Natural killer cell (primary cell): Measurements from ENCODE around the gene KLRF2. TPM values are rescaled to one million over a fixed set of nuclear protein-coding genes. Genes with fewer than 3 reads are reported as not detected.

Experiments
- ATAC-seq, 3 donors: fragments of 150-1000 bp in 2 of 3; fragments of 200-7000 bp in 1 of 3; cut with Tn5 transposase; 1 replicate in 1 of 3; 2 replicates in 2 of 3; pipeline ENCODE4 v1.10.0; 2021; ENCODE audit warnings: mild to moderate bottlenecking in 2 of 3, moderate library complexity in 2 of 3
- DNase-seq, 2 donors: peaks; one replicate each; pipeline versions ENCODE4 v3.0.0 to v3.0.0-alpha.2; 2013 to 2021; ENCODE audit warnings: mixed read lengths in 1 of 2
- H3K27ac ChIP-seq: one replicate; pipeline ENCODE4 v1.5.1; 2013; ENCODE audit warnings: mild to moderate bottlenecking, low read length
- H3K27me3 ChIP-seq: one replicate; pipeline ENCODE4 v1.6.1; 2013; ENCODE audit warnings: low read length; ENCODE audit not compliant: control insufficient read depth, insufficient read depth
- H3K36me3 ChIP-seq: one replicate; pipeline ENCODE4 v1.6.1; 2013; ENCODE audit warnings: low read length; ENCODE audit not compliant: control insufficient read depth, insufficient read depth
- H3K4me1 ChIP-seq: one replicate; pipeline ENCODE4 v1.6.1; 2013; ENCODE audit warnings: low read length; ENCODE audit not compliant: control insufficient read depth, insufficient read depth
- H3K4me3 ChIP-seq: one replicate; pipeline ENCODE4 v1.5.1; 2013; ENCODE audit warnings: low read length
- H3K9me3 ChIP-seq: one replicate; pipeline ENCODE4 v1.6.1; 2013; ENCODE audit warnings: low read length; ENCODE audit not compliant: control insufficient read depth, insufficient read depth
- H3K27ac Mint-ChIP-seq, 2 donors: one replicate each; pipeline ENCODE4 v1.8.0; 2022; ENCODE audit warnings: mild to moderate bottlenecking in 2 of 2, mixed read lengths in 2 of 2, moderate library complexity in 1 of 2
- H3K27me3 Mint-ChIP-seq, 2 donors: one replicate each; pipeline ENCODE4 v1.8.0; 2022; ENCODE audit warnings: low read depth in 2 of 2, mixed read lengths in 2 of 2
- H3K36me3 Mint-ChIP-seq: one replicate; pipeline ENCODE4 v1.8.0; 2022; ENCODE audit warnings: mixed read lengths
- H3K4me1 Mint-ChIP-seq, 2 donors: one replicate each; pipeline ENCODE4 v1.8.0; 2022; ENCODE audit warnings: mixed read lengths in 2 of 2
- H3K4me3 Mint-ChIP-seq: one replicate; pipeline ENCODE4 v1.8.0; 2022; ENCODE audit warnings: mild to moderate bottlenecking, moderate library complexity, mixed read lengths
- H3K9me3 Mint-ChIP-seq, 2 donors: one replicate each; pipeline ENCODE4 v1.8.0; 2022; ENCODE audit warnings: mixed read lengths in 2 of 2
- WGBS: methylation state at CpG from one replicate; pipeline ENCODE4 v1.1.7; 2013; ENCODE audit warnings: missing lambda C conversion rate; ENCODE audit not compliant: insufficient coverage; 5-methylcytosine and 5-hydroxymethylcytosine counted together
- intact Hi-C: fragments of 100-400 bp; cut with micrococcal nuclease; formaldehyde crosslinking; loops from one replicate; pipeline ENCODE4 v1.14.2; 2022
- total RNA-seq, 4 donors: library from RNA; stranded (reverse); fragments of 120-200 nt in 1 of 4; gene quantifications; one replicate each; pipeline versions ENCODE4 v1.2.3 to v1.2.4, GENCODE V29; 2013 to 2022
- TF ChIP-seq, protein P1 (sequence below): fragments of 200-600 bp; IDR thresholded peaks from one replicate; pipeline ENCODE4 v1.8.0; 2022; ENCODE audit warnings: antibody characterized with exemption

KLRF2 gene
- total RNA-seq, 3 donors from 2014 or later (not counting 1 experiment from before 2014, with no cell fraction given) = not detected

DNA sequence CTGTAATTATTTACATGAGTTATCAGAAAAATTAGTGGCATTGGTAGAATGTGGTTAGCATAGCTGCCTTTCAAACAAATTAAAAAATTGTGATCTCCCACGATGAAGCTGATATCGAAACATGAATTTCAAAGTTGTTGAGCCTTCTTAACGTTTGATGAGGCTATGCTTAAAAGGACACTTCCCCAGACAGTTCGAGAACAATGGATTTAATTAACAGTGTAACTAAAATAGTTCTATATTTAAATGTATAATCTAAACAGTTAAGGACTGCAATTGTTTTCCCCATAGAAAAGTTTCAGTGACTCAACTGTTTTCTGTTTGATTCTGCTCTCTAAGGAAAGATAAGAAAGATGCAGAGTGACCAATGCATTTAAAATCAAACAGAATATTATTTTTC, 13.8 kb upstream of the KLRF2 start:
- intact Hi-C loops = loop anchor here (5.0 to 10.0 kb wide), 4 partner anchors 40 to 525 kb away; partner anchors contain the start of genes KLRD1 and KLRK1
- peaks cover 6% of the 10 kb centered on the region for H3K36me3 ChIP-seq
- peak overlapping the region; percentile 72 for H3K27ac ChIP-seq
- TF ChIP-seq, protein P1, sequence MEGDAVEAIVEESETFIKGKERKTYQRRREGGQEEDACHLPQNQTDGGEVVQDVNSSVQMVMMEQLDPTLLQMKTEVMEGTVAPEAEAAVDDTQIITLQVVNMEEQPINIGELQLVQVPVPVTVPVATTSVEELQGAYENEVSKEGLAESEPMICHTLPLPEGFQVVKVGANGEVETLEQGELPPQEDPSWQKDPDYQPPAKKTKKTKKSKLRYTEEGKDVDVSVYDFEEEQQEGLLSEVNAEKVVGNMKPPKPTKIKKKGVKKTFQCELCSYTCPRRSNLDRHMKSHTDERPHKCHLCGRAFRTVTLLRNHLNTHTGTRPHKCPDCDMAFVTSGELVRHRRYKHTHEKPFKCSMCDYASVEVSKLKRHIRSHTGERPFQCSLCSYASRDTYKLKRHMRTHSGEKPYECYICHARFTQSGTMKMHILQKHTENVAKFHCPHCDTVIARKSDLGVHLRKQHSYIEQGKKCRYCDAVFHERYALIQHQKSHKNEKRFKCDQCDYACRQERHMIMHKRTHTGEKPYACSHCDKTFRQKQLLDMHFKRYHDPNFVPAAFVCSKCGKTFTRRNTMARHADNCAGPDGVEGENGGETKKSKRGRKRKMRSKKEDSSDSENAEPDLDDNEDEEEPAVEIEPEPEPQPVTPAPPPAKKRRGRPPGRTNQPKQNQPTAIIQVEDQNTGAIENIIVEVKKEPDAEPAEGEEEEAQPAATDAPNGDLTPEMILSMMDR = no peak
- ATAC-seq = no peak
- Mint-ChIP-seq H3K4me1 (peaks cover 58 to 63% of the 10 kb centered on the region in 2 donors), H3K27ac (peak overlapping the region; percentile 98 to 100), H3K27me3 (no peaks in the 10 kb centered on the region), H3K36me3 (peaks cover 28% of the 10 kb centered on the region), H3K9me3 (peaks cover 5 to 8% of the 10 kb centered on the region in 2 donors), H3K4me3 (peak overlapping the region; percentile 99)
- H3K4me3 ChIP-seq = peak overlapping the region; percentile 99
- H3K27me3 ChIP-seq = no peaks in the 10 kb centered on the region
- 13% methylated on average over 2 of the region's 4 CpGs for WGBS
- DNase-seq = peak in 1 of 2 donors; percentile 33
- peaks cover 16% of the 10 kb centered on the region for H3K4me1 ChIP-seq
- peaks cover 3% of the 10 kb centered on the region for H3K9me3 ChIP-seq

DNA sequence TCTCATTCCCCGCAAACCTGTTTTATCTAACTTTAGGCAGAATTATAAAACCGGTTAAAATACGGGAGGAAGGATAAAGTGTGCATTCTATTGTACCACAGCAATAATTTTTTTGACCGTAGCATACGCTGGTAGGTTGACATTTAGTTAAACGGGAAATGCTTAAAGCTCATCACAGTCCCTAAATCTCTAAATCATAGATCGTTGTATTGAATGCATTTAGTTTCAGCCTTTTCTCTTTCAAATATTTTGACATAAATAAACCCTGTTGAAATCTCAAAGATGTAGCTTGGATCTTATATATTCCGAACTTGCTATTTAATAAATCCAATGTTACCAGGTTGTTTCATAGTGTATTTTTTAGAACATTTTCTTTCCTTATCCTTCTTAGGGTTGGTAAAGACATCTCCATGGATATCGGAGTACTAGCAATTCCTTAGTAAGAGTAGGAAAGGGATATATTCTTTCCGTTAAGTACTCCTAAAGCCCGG, 12.9 kb upstream of the KLRF2 start:
- H3K9me3 ChIP-seq = no peaks in the 10 kb centered on the region
- TF ChIP-seq, protein P1 = no peak
- ATAC-seq = peak in 1 of 3 donors; percentile 30
- no peaks in the 10 kb centered on the region for H3K27me3 ChIP-seq
- peak overlapping the region; percentile 99 for H3K27ac ChIP-seq
- H3K27me3 Mint-ChIP-seq = no peaks in the 10 kb centered on the region
- peaks cover 20% of the 10 kb centered on the region for H3K36me3 Mint-ChIP-seq
- peaks cover 9% of the 10 kb centered on the region for H3K4me1 ChIP-seq
- 0% methylated on average over 4 of the region's 11 CpGs for WGBS
- H3K36me3 ChIP-seq = peaks cover 6% of the 10 kb centered on the region
- DNase-seq = peak in 1 of 2 donors; percentile 47
- H3K27ac Mint-ChIP-seq = peak overlapping the region; percentile 98 to 100
- H3K4me3 Mint-ChIP-seq = peak overlapping the region; percentile 98
- H3K9me3 Mint-ChIP-seq = peaks cover 3 to 4% of the 10 kb centered on the region in 2 donors
- peaks cover 49 to 55% of the 10 kb centered on the region in 2 donors for H3K4me1 Mint-ChIP-seq
- H3K4me3 ChIP-seq = peak overlapping the region; percentile 99
- intact Hi-C loops = loop anchor here (2.0 to 10.0 kb wide), 5 partner anchors 16 to 524 kb away; partner anchors contain the start of genes KLRD1 and KLRK1

DNA sequence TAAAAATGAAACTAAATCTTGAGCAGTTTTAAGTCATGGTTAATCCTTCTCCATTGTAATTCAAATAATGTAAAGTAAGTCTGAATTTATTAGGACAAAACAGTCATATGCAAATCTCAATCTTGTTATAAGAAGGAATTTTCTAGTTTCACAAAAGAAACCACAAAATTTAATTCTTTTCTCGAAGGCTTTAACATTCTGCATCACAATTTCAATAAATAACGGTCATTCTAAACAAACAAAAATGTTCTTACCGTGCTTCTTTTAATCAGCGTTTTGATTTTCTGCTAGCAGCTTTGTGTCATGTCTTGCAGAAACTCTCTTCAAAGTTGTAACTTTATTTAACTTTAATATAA, 12.4 kb upstream of the KLRF2 start:
- Mint-ChIP-seq H3K9me3 (no peaks in the 10 kb centered on the region), H3K27me3 (no peaks in the 10 kb centered on the region), H3K36me3 (peaks cover 14% of the 10 kb centered on the region), H3K4me1 (peaks cover 44 to 49% of the 10 kb centered on the region in 2 donors), H3K4me3 (peak overlapping the region; percentile 98), H3K27ac (peak overlapping the region; percentile 98 to 100)
- peaks cover 9% of the 10 kb centered on the region for H3K4me1 ChIP-seq
- intact Hi-C loops = loop anchor here (1.0 to 10.0 kb wide), 7 partner anchors 16 to 523 kb away; partner anchors contain the start of genes KLRD1, KLRF1 and KLRK1
- H3K9me3 ChIP-seq = no peaks in the 10 kb centered on the region
- peak overlapping the region; percentile 99 for H3K4me3 ChIP-seq
- TF ChIP-seq, protein P1 = no peak
- ATAC-seq (no peak), DNase-seq (no peak)
- H3K36me3 ChIP-seq = peaks cover 4% of the 10 kb centered on the region
- peak overlapping the region; percentile 99 for H3K27ac ChIP-seq
- WGBS = 0% methylated on average over 4 of the region's 4 CpGs
- H3K27me3 ChIP-seq = no peaks in the 10 kb centered on the region
